Fibroblast of pulmonary artery (primary cell): Measurements from ENCODE around the gene KIF13A.
A peak's percentile ranks its signal among the peaks of the same experiment; 100 is the strongest.
"Not testable (repeated sequence)": the region's sequence is repeated elsewhere in the genome, so short reads cannot be mapped to it uniquely, and the experiment has no call there.

ENCODE experiments used
- DNase-seq: peaks from one replicate; pipeline ENCODE4 v3.0.0-alpha.2; 2010; ENCODE audit warnings: low read depth
- H3K4me3 ChIP-seq: replicated peaks from 2 replicates; pipeline ENCODE4 v1.5.1; 2011; ENCODE audit warnings: low read depth, mild to moderate bottlenecking, control low read depth, low read length, moderate library complexity
- CTCF ChIP-seq: IDR thresholded peaks from 2 replicates; pipeline ENCODE4 v1.5.1; 2011; ENCODE audit warnings: mild to moderate bottlenecking, control low read depth, low read length, inconsistent platforms; ENCODE audit errors: missing control alignments

KIF13A gene

GRCh38 chr6:17979479-17979878 is 8.0 kb downstream of the KIF13A start:
- no peak overlapping the region for H3K4me3 ChIP-seq
- no peak for DNase-seq
- TF ChIP-seq CTCF = no peak

DNA sequence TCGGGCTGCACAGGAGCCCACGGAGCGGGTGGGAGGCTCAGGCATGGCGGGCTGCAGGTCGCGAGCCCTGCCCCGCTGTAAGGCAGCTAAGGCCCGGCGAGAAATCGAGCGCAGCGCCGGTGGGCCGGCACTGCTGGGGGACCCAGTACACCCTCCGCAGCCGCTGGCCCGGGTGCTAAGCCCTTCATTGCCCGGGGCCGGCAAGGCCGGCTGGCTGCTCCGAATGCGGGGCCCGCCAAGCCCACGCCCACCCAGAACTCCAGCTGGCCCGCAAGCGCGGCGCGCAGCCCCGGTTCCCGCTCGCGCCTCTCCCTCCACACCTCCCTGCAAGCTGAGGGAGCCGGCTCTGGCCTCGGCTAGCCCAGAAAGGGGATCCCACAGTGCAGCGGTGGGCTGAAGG is 11.2 kb downstream of the KIF13A start:
- H3K4me3 ChIP-seq, DNase-seq: not testable (repeated sequence)

DNA sequence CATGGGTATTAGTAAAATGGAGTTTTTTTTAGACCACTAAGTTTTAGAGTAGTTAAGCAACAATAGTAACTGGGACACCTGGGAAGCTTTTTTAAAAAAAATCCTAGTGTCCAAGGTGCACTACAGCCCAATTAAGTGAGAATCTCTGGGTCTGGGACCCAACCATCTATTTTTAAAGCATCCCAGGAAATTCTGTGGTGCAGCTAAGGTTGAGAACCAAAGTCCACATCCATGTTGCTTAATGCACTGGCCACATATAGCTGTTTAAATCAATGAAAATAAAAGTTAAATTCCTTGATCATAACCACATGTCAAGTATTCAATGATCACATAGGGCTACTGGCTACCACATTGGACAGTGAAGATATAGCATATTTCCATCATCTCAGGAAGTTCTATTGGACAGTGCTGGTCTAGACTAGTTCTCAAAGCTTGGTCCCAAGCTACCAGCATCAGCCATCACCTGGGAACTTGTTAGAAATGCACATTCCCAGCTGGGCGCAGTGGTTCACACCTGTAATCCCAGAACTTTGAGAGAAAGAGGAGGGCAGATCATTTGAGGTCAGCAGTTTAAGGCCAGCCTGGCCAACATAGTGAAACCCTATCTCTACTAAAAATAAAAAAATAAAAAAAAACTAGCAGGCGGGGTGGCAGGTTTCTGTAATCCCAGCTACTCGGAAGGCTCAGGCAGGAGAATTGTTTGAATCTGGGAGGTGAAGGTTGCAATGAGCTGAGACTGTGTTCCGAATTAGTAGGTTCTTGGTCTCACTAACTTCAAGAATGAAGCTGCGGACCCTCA is 12.7 kb downstream of the KIF13A start:
- no peak overlapping the region for H3K4me3 ChIP-seq
- no peak for TF ChIP-seq CTCF
- DNase-seq = no peak

- TF ChIP-seq CTCF = no peak
- no peak for DNase-seq
- H3K4me3 ChIP-seq = no peak overlapping the region
Measured at GRCh38 chr6:17972978-17973622, 14.3 kb downstream of the KIF13A start.

GRCh38 chr6:17972074-17972952 is 15.1 kb downstream of the KIF13A start:
- H3K4me3 ChIP-seq = no peak overlapping the region
- no peak for DNase-seq
- no peak for TF ChIP-seq CTCF

GRCh38 chr6:17971128-17972073 is 16.0 kb downstream of the KIF13A start:
- no peak for TF ChIP-seq CTCF
- H3K4me3 ChIP-seq = no peak overlapping the region
- DNase-seq = peak; percentile 89
